ENCODE data around the gene SAMD14. TPM values are rescaled to one million over a fixed set of nuclear protein-coding genes. Genes with fewer than 3 reads are reported as not detected.

SAMD14 gene
- total and polyA plus RNA-seq, 10 of the 15 experiments (the other 5 are each of a cell fraction or from before 2014, with no cell fraction given) = 0.06 to 1.7 (median 0.25) TPM; not detected in 3

GRCh38 chr17:50141026-50141744 is 11.2 kb upstream of the SAMD14 start:
- in situ Hi-C loops (cut with MboI) (no loop called here), intact Hi-C loops (cut with micrococcal nuclease; ENCODE audit: unreplicated experiment) (no loop called here)
- TF ChIP-seq ZBTB11 (CRISPR knock-in tag; IDR thresholded peaks at IDR 0.05) (no peak), BHLHE40 (IDR thresholded peaks at IDR 0.05; ENCODE audit: borderline replicate concordance in 1 of 2, low read depth in 2 of 2, low read length in 1 of 2) (peak in 1 of 2 experiments; percentile 25; a peak in 1 of 4 replicates)
- POLR2A ChIA-PET = interaction anchor here (0.6 to 1.8 kb wide), 4 partner anchors 9 to 47 kb away, joined by 3 to 5 read pairs (median 4); partner anchors contain the start of gene PPP1R9B
- Histone ChIP-seq H3K79me2 (ENCODE audit: control insufficient read depth, insufficient read depth, low read length) (peaks cover 44% of the 10 kb centered on the region), H3K4me1 (ENCODE audit: control insufficient read depth, insufficient read depth, low read length) (peaks cover 46% of the 10 kb centered on the region), H3K36me3 (ENCODE audit: control insufficient read depth in 2 of 2, insufficient read depth in 2 of 2, low read length in 1 of 2) (peaks cover 69 to 74% of the 10 kb centered on the region in 2 experiments), H3K27me3 (replicated peaks in 1 of 2; ENCODE audit: control insufficient read depth in 2 of 2, insufficient read depth in 2 of 2, low read length in 1 of 2) (no peaks in the 10 kb centered on the region), H2AFZ (ENCODE audit: control insufficient read depth, low read depth, low read length) (no peak overlapping the region), H3K4me2 (ENCODE audit: control insufficient read depth, insufficient read depth) (0 out of 2 replicates have a peak overlapping the region, but pooled peaks have one; percentile 5), H4K20me1 (ENCODE audit: control insufficient read depth, insufficient read depth) (peaks cover 22% of the 10 kb centered on the region), H3K27ac (ENCODE audit: control insufficient read depth, insufficient read depth) (no peak overlapping the region), H3K4me3 (no peak overlapping the region), H3K9me3 (replicated peaks; ENCODE audit: control insufficient read depth, insufficient read depth, low read length) (no peaks in the 10 kb centered on the region), H3K9ac (ENCODE audit: control insufficient read depth, insufficient read depth, low read length) (no peak overlapping the region)
- BruUV-seq (replicated peaks) = no TSS peak
- DNase-seq (ENCODE audit: low read depth, low spot score) (no peak), FAIRE-seq (no peak), ATAC-seq (no peak)
- RAD21 ChIA-PET (ENCODE audit: unreplicated experiment) = interaction anchor here (0.7 to 1.5 kb wide), 3 partner anchors 19 to 27 kb away, joined by 3 to 6 read pairs (median 3); no protein-coding TSS in a partner anchor
- WGBS (ENCODE audit: insufficient coverage, insufficient replicate concordance, low lambda C conversion rate, missing lambda C conversion rate) = 81% methylated on average over 12 of the region's 16 CpGs
- SMC1A ChIA-PET (ENCODE audit: uncharacterized antibody, unreplicated experiment) = interaction anchor here (0.8 to 3.7 kb wide), 5 partner anchors 10 to 23 kb away, joined by 3 to 29 read pairs (median 4); no protein-coding TSS in a partner anchor
- CTCF ChIA-PET = interaction anchor here (0.6 to 6.9 kb wide), 12 partner anchors 9 to 703 kb away, joined by 3 to 87 read pairs (median 9); partner anchors contain the start of genes PPP1R9B, SAMD14 and SGCA

Data from GM12878 (cell line).